Nucleus accumbens (tissue), 56 donors: ENCODE measurements around the gene RNF207.

ENCODE experiments used
- DNase-seq, 56 donors: peaks; one replicate each; lab custom pipeline; 2025; lab: John Stamatoyannopoulos, UW

Gene RNF207

GRCh38 chr1:6246497-6247467, 40.9 kb downstream of the RNF207 start:
- DNase-seq = peak in 52 of 56 donors; percentile 13 to 84 (median 50)

GRCh38 chr1:6247651-6248050, 41.7 kb downstream of the RNF207 start:
- no peak for DNase-seq

- DNase-seq = no peak
These were observed 42.4 kb downstream of the RNF207 start for GRCh38 chr1:6248161-6248776.

GRCh38 chr1:6248932-6249738, 43.2 kb downstream of the RNF207 start:
- no peak for DNase-seq

GRCh38 chr1:6249739-6250689, 44.1 kb downstream of the RNF207 start:
- DNase-seq = no peak

GRCh38 chr1:6251233-6251632, 45.3 kb downstream of the RNF207 start:
- DNase-seq = no peak

- DNase-seq = no peak
These were observed 45.9 kb downstream of the RNF207 start for GRCh38 chr1:6251681-6252373.

GRCh38 chr1:6252374-6252710, 46.4 kb downstream of the RNF207 start:
- DNase-seq = no peak

GRCh38 chr1:6253380-6253779, 47.5 kb downstream of the RNF207 start:
- no peak for DNase-seq

- no peak for DNase-seq
These were observed 48.8 kb downstream of the RNF207 start for GRCh38 chr1:6254691-6255090.

- no peak for DNase-seq
These were observed 50.7 kb downstream of the RNF207 start for GRCh38 chr1:6256645-6257044.

- no peak for DNase-seq
These were observed 51.7 kb downstream of the RNF207 start for GRCh38 chr1:6257541-6258069.

- DNase-seq = no peak
These were observed 52.8 kb downstream of the RNF207 start for GRCh38 chr1:6258675-6259074.

- DNase-seq = peak in 27 of 56 donors; percentile 4 to 70 (median 20)
These were observed 53.8 kb downstream of the RNF207 start for GRCh38 chr1:6259491-6260362.

GRCh38 chr1:6260433-6260934, 54.6 kb downstream of the RNF207 start:
- DNase-seq = no peak

- DNase-seq = peak in 5 of 56 donors; percentile 13 to 25 (median 18)
These were observed 55.2 kb downstream of the RNF207 start, which contains the start of gene GPR153 for GRCh38 chr1:6260961-6261614. GPR153 (minus strand) TSS chr1:6261098; CDS start chr1:6254905, 6,193 bp downstream.

GRCh38 chr1:6261615-6261995, 55.7 kb downstream of the RNF207 start:
- DNase-seq = no peak
